Activated T-helper 1 cell treated with anti-CD3 and anti-CD28 coated beads, Interleukin-2, amount 50 U/mL, for 16 hours (primary cell): Measurements from ENCODE around the gene FHAD1.

Source experiments
- DNase-seq, 2 donors: peaks; one replicate each; pipeline ENCODE4 v3.0.0-alpha.2; 2020; ENCODE audit warnings: low read depth in 1 of 2, low spot score in 1 of 2

Gene FHAD1

GRCh38 chr1:15390667-15391066, 143.6 kb downstream of the FHAD1 start:
- no peak for DNase-seq

GRCh38 chr1:15391366-15391765, 144.3 kb downstream of the FHAD1 start:
- no peak for DNase-seq

GRCh38 chr1:15393475-15394257, 146.6 kb downstream of the FHAD1 start:
- DNase-seq: no peak

GRCh38 chr1:15394258-15394690, 147.3 kb downstream of the FHAD1 start:
- DNase-seq: no peak

- DNase-seq: no peak
Measured at GRCh38 chr1:15397236-15397635, 150.2 kb downstream of the FHAD1 start.

GRCh38 chr1:15399710-15400109, 152.7 kb downstream of the FHAD1 start:
- no peak for DNase-seq

- no peak for DNase-seq
Measured at GRCh38 chr1:15400627-15401026, 153.6 kb downstream of the FHAD1 start.

- DNase-seq: no peak
Measured at GRCh38 chr1:15401391-15402055, 154.5 kb downstream of the FHAD1 start.

- no peak for DNase-seq
Measured at GRCh38 chr1:15402809-15403450, 155.9 kb downstream of the FHAD1 start.

- DNase-seq: no peak
Measured at GRCh38 chr1:15403962-15404580, 157.0 kb downstream of the FHAD1 start.

GRCh38 chr1:15405106-15405850, 158.3 kb downstream of the FHAD1 start:
- no peak for DNase-seq

GRCh38 chr1:15406614-15407559, 159.9 kb downstream of the FHAD1 start:
- DNase-seq: no peak

GRCh38 chr1:15407580-15407979, 160.6 kb downstream of the FHAD1 start:
- DNase-seq: no peak

- DNase-seq: no peak
Measured at GRCh38 chr1:15408890-15409387, 161.9 kb downstream of the FHAD1 start.

GRCh38 chr1:15409388-15410222, 162.6 kb downstream of the FHAD1 start, which contains the start of gene EFHD2:
Gene EFHD2, plus strand, starts transcription at chr1:15409888. Its CDS starts 84 bp downstream, at chr1:15409972.
- peak; percentile 50 to 80 for DNase-seq

GRCh38 chr1:15410223-15410883, 163.3 kb downstream of the FHAD1 start:
- DNase-seq: no peak

- no peak for DNase-seq
Measured at GRCh38 chr1:15410884-15411245, 163.8 kb downstream of the FHAD1 start.

GRCh38 chr1:15411593-15412137, 164.6 kb downstream of the FHAD1 start:
- no peak for DNase-seq
